HCT116 (cell line): ENCODE results near the gene CSDE1. TPM values are rescaled to one million over a fixed set of nuclear protein-coding genes. Genes with fewer than 3 reads are reported as not detected.

ENCODE experiments used
- ATAC-seq: fragments of 200-7000 bp; cut with Tn5 transposase; 2 replicates; pipeline ENCODE4 v1.9.1; 2020; ENCODE audit warnings: mild to moderate bottlenecking, moderate library complexity
- BruUV-seq: library from RNA; stranded (reverse); fragments of 400-500 nt; replicated peaks from 2 replicates; lab custom pipeline; 2021; lab: Mats Ljungman, UMichigan
- CTCF ChIA-PET: fragments of 300-600 bp; sonication (Branson Sonifier 250); formaldehyde crosslinking; loops from one replicate; lab custom pipeline; 2021; ENCODE audit warnings: antibody characterized with exemption; lab: Charles Lee
- POLR2A ChIA-PET: fragments of 300-600, 350-600 bp; sonication (Branson Sonifier 250); formaldehyde crosslinking; loops from one replicate; lab custom pipeline; 2021; ENCODE audit warnings: antibody characterized with exemption; lab: Charles Lee
- RAD21 ChIA-PET, 2 experiments: fragments of 300-600 bp; sonication (Branson Sonifier 250); formaldehyde crosslinking; loops; one replicate each; lab custom pipeline; 2023; ENCODE audit warnings: low total read pairs in 2 of 2; ENCODE audit not compliant: uncharacterized antibody in 2 of 2, unreplicated experiment in 2 of 2, low non-redundant PET in 1 of 2; lab: Charles Lee
- DNase-seq: peaks from one replicate; pipeline ENCODE4 v3.0.0-alpha.2; 2010; ENCODE audit warnings: low read depth, low spot score
- H2AFZ ChIP-seq: fragments of 200-600 bp; shearing (Covaris generic), sonication (generic); 2 replicates; pipeline ENCODE4 v1.6.1; 2017; ENCODE audit warnings: low read depth, mixed run types, mixed read lengths, antibody characterized with exemption, low read length; ENCODE audit not compliant: poor library complexity, severe bottlenecking
- H3K27ac ChIP-seq: 2 replicates; pipeline ENCODE4 v1.5.1; 2012; ENCODE audit warnings: low read depth, low read length
- H3K27me3 ChIP-seq: fragments of 200-600 bp; sonication (generic); 2 replicates; pipeline ENCODE4 v1.6.1; 2016; ENCODE audit warnings: mixed run types, low read length, mixed read lengths; ENCODE audit not compliant: insufficient read depth
- H3K36me3 ChIP-seq, 2 experiments: fragments of 200-500 bp in 1 of 2; fragments of 200-600 bp in 1 of 2; sonication (Bioruptor generic) in 1 of 2; sonication (generic) in 1 of 2; 2 replicates each; pipeline versions ENCODE4 v1.5.1 to v1.6.1; 2014 to 2016; ENCODE audit warnings: low read length in 2 of 2, inconsistent platforms in 1 of 2, mixed read lengths in 1 of 2, mixed run types in 1 of 2; ENCODE audit not compliant: insufficient read depth in 2 of 2, control insufficient read depth in 1 of 2
- H3K4me1 ChIP-seq, 2 experiments: fragments of 200-600 bp in 1 of 2; sonication (generic) in 1 of 2; 2 replicates each; pipeline versions ENCODE4 v1.5.1 to v1.6.1; 2012 to 2017; ENCODE audit warnings: low read length in 2 of 2, inconsistent platforms in 1 of 2, mild to moderate bottlenecking in 1 of 2, mixed read lengths in 1 of 2, mixed run types in 1 of 2, moderate library complexity in 1 of 2; ENCODE audit not compliant: insufficient read depth in 2 of 2, control insufficient read depth in 1 of 2
- H3K4me2 ChIP-seq: fragments of 200-600 bp; sonication (generic); 2 replicates; pipeline ENCODE4 v1.6.1; 2017; ENCODE audit warnings: mixed run types, low read length, mixed read lengths
- H3K4me3 ChIP-seq, 2 experiments: fragments of 200-600 bp in 1 of 2; sonication (generic) in 1 of 2; replicated peaks in 1 of 2; 2 replicates each; pipeline ENCODE4 v1.5.1; 2011 to 2016; ENCODE audit warnings: low read length in 2 of 2, control low read depth in 1 of 2, low read depth in 1 of 2, mild to moderate bottlenecking in 1 of 2, mixed read lengths in 1 of 2, mixed run types in 1 of 2
- H3K79me2 ChIP-seq: fragments of 200-600 bp; sonication (generic); 2 replicates; pipeline ENCODE4 v1.6.1; 2017; ENCODE audit warnings: mild to moderate bottlenecking, mixed run types, low read length, moderate library complexity, mixed read lengths; ENCODE audit not compliant: insufficient read depth
- H3K9ac ChIP-seq: fragments of 200-600 bp; sonication (generic); 2 replicates; pipeline ENCODE4 v1.6.1; 2016; ENCODE audit warnings: low read length, mixed read lengths
- H3K9me2 ChIP-seq: fragments of 200-600 bp; sonication (generic), shearing (Covaris generic); 2 replicates; pipeline ENCODE4 v1.6.1; 2017; ENCODE audit warnings: mixed run types, mild to moderate bottlenecking, moderate library complexity; ENCODE audit not compliant: insufficient read depth
- H3K9me3 ChIP-seq, 2 experiments: fragments of 200-500 bp in 1 of 2; fragments of 200-600 bp in 1 of 2; sonication (Bioruptor generic) in 1 of 2; sonication (generic) in 1 of 2; 2 replicates each; pipeline ENCODE4 v1.6.1; 2014 to 2017; ENCODE audit warnings: low read length in 2 of 2, mixed read lengths in 2 of 2, inconsistent platforms in 1 of 2, low read depth in 1 of 2, mild to moderate bottlenecking in 1 of 2, mixed run types in 1 of 2, moderate library complexity in 1 of 2; ENCODE audit not compliant: control insufficient read depth in 1 of 2, insufficient read depth in 1 of 2
- H4K20me1 ChIP-seq: fragments of 200-600 bp; sonication (generic), shearing (Covaris generic); 2 replicates; pipeline ENCODE4 v1.6.1; 2017; ENCODE audit warnings: mixed run types, mild to moderate bottlenecking, moderate library complexity; ENCODE audit not compliant: insufficient read depth
- ELF1 ChIP-seq: IDR thresholded peaks from 2 replicates; pipeline ENCODE4 v1.6.1; 2012; ENCODE audit warnings: low read depth, borderline replicate concordance
- FOSL1 ChIP-seq: IDR thresholded peaks from 2 replicates; pipeline ENCODE4 v1.6.1; 2012; ENCODE audit warnings: low read depth
- POLR2AphosphoS5 ChIP-seq: IDR thresholded peaks from 2 replicates; pipeline ENCODE4 v1.6.1; 2011; ENCODE audit warnings: mild to moderate bottlenecking, low read depth, low read length, moderate library complexity
- ZNF274 ChIP-seq: fragments of 200-500 bp; sonication (Bioruptor generic); IDR thresholded peaks from 2 replicates; pipeline ENCODE4 v1.6.1; 2014; ENCODE audit warnings: mild to moderate bottlenecking, low read depth, low read length, inconsistent platforms
- intact Hi-C: fragments of 100-400 bp; cut with micrococcal nuclease; formaldehyde crosslinking; loops from 2 replicates; pipeline ENCODE4 v1.10.0; 2022
- total RNA-seq: library from RNA; stranded (reverse); gene quantifications from one replicate; pipeline ENCODE4 v1.2.1, GENCODE V29; 2021; ENCODE audit not compliant: unreplicated experiment
- TF ChIP-seq, protein P1 (sequence below), 3 experiments: fragments of 200-600 bp in 1 of 3; sonication (generic) in 1 of 3; IDR thresholded peaks in 2 of 3; conservative IDR thresholded peaks in 1 of 3; 2 replicates each; pipeline ENCODE4 v1.5.1; 2012 to 2017; ENCODE audit warnings: low read depth in 2 of 3, low read length in 2 of 3, antibody characterized with exemption in 1 of 3, borderline replicate concordance in 1 of 3, control low read depth in 1 of 3, mild to moderate bottlenecking in 1 of 3, mixed read lengths in 1 of 3, mixed run types in 1 of 3, moderate library complexity in 1 of 3; ENCODE audit not compliant: insufficient read depth in 1 of 3

The CSDE1 gene
- total RNA-seq, 1 experiment from 2014 or later: 515 TPM

DNA sequence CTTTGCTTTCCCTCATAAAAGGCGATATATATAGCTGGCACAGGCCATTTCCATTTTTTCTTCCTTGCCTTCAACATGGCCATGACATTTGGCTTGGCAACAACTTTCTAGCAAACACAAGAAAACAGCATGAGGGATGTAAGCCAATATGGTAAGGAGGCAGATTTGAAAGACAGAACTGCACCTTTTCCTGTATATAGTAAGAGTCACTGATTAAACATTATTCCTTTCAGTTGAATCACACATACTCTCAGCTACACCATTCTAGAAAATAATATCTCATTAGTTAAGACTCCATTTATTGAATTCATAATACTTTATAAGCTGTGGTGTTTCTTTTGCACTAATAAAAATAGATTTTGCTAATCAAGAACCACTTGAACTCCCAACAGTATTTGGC, 13.2 kb upstream of the CSDE1 start:
- Histone ChIP-seq H3K27ac (no peak overlapping the region), H3K79me2 (no peaks in the 10 kb centered on the region), H3K36me3 (peaks cover 12 to 23% of the 10 kb centered on the region in 2 experiments; a peak in 3 of 4 replicates), H3K4me3 (no peak overlapping the region), H3K4me2 (no peak overlapping the region), H2AFZ (no peak overlapping the region), H3K9ac (no peak overlapping the region), H3K9me3 (no peaks in the 10 kb centered on the region), H3K27me3 (no peaks in the 10 kb centered on the region), H3K9me2 (no peaks in the 10 kb centered on the region), H4K20me1 (no peaks in the 10 kb centered on the region), H3K4me1 (no peaks in the 10 kb centered on the region)
- RAD21 ChIA-PET: no interaction called here
- BruUV-seq: no TSS peak
- intact Hi-C loops: no loop called here
- POLR2A ChIA-PET: no interaction called here
- ATAC-seq (no peak), DNase-seq (no peak)
- TF ChIP-seq, protein P1, sequence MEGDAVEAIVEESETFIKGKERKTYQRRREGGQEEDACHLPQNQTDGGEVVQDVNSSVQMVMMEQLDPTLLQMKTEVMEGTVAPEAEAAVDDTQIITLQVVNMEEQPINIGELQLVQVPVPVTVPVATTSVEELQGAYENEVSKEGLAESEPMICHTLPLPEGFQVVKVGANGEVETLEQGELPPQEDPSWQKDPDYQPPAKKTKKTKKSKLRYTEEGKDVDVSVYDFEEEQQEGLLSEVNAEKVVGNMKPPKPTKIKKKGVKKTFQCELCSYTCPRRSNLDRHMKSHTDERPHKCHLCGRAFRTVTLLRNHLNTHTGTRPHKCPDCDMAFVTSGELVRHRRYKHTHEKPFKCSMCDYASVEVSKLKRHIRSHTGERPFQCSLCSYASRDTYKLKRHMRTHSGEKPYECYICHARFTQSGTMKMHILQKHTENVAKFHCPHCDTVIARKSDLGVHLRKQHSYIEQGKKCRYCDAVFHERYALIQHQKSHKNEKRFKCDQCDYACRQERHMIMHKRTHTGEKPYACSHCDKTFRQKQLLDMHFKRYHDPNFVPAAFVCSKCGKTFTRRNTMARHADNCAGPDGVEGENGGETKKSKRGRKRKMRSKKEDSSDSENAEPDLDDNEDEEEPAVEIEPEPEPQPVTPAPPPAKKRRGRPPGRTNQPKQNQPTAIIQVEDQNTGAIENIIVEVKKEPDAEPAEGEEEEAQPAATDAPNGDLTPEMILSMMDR (IDR thresholded peaks at IDR 0.05 in 2 of 3, conservative IDR thresholded peaks at IDR 0.05 in 1 of 3; ENCODE audit: borderline replicate concordance in 1 of 3, insufficient read depth in 1 of 3, low read depth in 2 of 3, low read length in 2 of 3): no peak
- no peak for TF ChIP-seq ZNF274
- TF ChIP-seq FOSL1: no peak
- TF ChIP-seq POLR2AphosphoS5: no peak
- CTCF ChIA-PET: no interaction called here

DNA sequence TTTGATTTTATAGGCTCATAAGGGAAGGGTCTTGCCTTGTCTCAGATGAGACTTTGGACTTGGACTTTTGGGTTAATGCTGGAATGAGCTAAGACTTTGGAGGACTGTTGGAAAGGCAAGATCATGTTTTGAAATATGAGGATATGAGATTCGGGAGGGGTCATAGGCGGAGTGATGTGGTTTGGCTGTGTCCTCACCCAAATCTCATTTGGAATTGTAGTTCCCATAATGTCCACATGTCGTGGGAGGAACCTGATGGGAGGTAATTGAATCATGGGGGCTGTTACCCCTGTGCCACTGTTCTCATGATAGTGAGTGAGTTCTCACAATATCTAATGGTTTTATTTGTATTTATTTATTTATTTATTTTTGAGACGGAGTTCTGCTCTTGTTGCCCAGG, 6.9 kb upstream of the CSDE1 start:
- BruUV-seq: no TSS peak
- POLR2A ChIA-PET: interaction anchor here (0.7 kb wide), 1 partner anchor 1516 kb away, joined by 3 read pairs; no protein-coding TSS in a partner anchor
- no peak for TF ChIP-seq ELF1
- TF ChIP-seq, protein P1 (IDR thresholded peaks at IDR 0.05 in 2 of 3, conservative IDR thresholded peaks at IDR 0.05 in 1 of 3; ENCODE audit: borderline replicate concordance in 1 of 3, insufficient read depth in 1 of 3, low read depth in 2 of 3, low read length in 2 of 3): peak in 1 of 3 experiments; percentile 26; a peak in 1 of 6 replicates
- TF ChIP-seq, all 23 proteins: peak for 1
- H3K4me3 ChIP-seq: no peak overlapping the region
- H4K20me1 ChIP-seq: no peaks in the 10 kb centered on the region
- H3K9me2 ChIP-seq: no peaks in the 10 kb centered on the region
- ATAC-seq: peak; percentile 57
- no peak overlapping the region for H3K9ac ChIP-seq
- no peaks in the 10 kb centered on the region for H3K4me1 ChIP-seq
- no peaks in the 10 kb centered on the region for H3K9me3 ChIP-seq
- no peak overlapping the region for H3K4me2 ChIP-seq
- H3K27me3 ChIP-seq: no peaks in the 10 kb centered on the region
- H3K27ac ChIP-seq: no peak overlapping the region
- H3K36me3 ChIP-seq: peaks cover 0 to 6% of the 10 kb centered on the region in 2 experiments; a peak in 2 of 4 replicates
- DNase-seq: no peak
- ChIA-PET CTCF (interaction anchor here (0.6 kb wide), 1 partner anchor 12 kb away, joined by 4 read pairs; no protein-coding TSS in a partner anchor), RAD21 (no interaction called here)
- no peak overlapping the region for H2AFZ ChIP-seq
- intact Hi-C loops: no loop called here
- H3K79me2 ChIP-seq: no peaks in the 10 kb centered on the region
